Lung (tissue), 12 donors: ENCODE measurements around the gene LPCAT1. TPM values are rescaled to one million over a fixed set of nuclear protein-coding genes. Genes with fewer than 3 reads are reported as not detected.
A peak's percentile ranks its signal among the peaks of the same experiment; 100 is the strongest.

Experiments used
- ATAC-seq: fragments of 200-7000 bp; cut with Tn5 transposase; one replicate; pipeline ENCODE4 v1.9.1; 2020; ENCODE audit warnings: moderate number of reproducible peaks; ENCODE audit not compliant: insufficient read depth, low FRiP score
- DNase-seq, 3 donors: peaks; one replicate each; pipeline ENCODE4 v3.0.0-alpha.2; 2013 to 2017
- H3K27ac ChIP-seq, 2 donors: one replicate each; pipeline ENCODE4 v1.5.1; 2013; ENCODE audit warnings: mild to moderate bottlenecking in 2 of 2, moderate library complexity in 2 of 2, control low read depth in 1 of 2, inconsistent platforms in 1 of 2, low read depth in 1 of 2, low read length in 1 of 2
- H3K27me3 ChIP-seq, 3 donors: one replicate each; pipeline ENCODE4 v1.5.1; 2013; ENCODE audit warnings: low read length in 2 of 3; ENCODE audit not compliant: control insufficient read depth in 3 of 3, insufficient read depth in 3 of 3
- H3K36me3 ChIP-seq, 4 donors: one replicate each; pipeline ENCODE4 v1.5.1; 2013; ENCODE audit warnings: low read length in 4 of 4, mild to moderate bottlenecking in 1 of 4, moderate library complexity in 1 of 4; ENCODE audit not compliant: control insufficient read depth in 4 of 4, insufficient read depth in 4 of 4
- H3K4me1 ChIP-seq, 5 donors: one replicate each; pipeline ENCODE4 v1.5.1; 2013; ENCODE audit warnings: low read length in 5 of 5, mild to moderate bottlenecking in 2 of 5, moderate library complexity in 1 of 5; ENCODE audit not compliant: control insufficient read depth in 5 of 5, insufficient read depth in 5 of 5
- H3K4me3 ChIP-seq: one replicate; pipeline ENCODE4 v1.5.1; 2013; ENCODE audit warnings: mild to moderate bottlenecking, control low read depth, moderate library complexity
- H3K9ac ChIP-seq, 2 donors: one replicate each; pipeline ENCODE4 v1.5.1; 2013; ENCODE audit warnings: low read length in 2 of 2, control low read depth in 1 of 2; ENCODE audit not compliant: insufficient read depth in 1 of 2
- H3K9me3 ChIP-seq, 4 donors: one replicate each; pipeline ENCODE4 v1.5.1; 2013; ENCODE audit warnings: low read length in 3 of 4, mild to moderate bottlenecking in 1 of 4, moderate library complexity in 1 of 4; ENCODE audit not compliant: control insufficient read depth in 4 of 4, insufficient read depth in 3 of 4
- WGBS, 2 donors: extraction: QIAGEN DNeasy Blood & Tissue Kit; methylation state at CpG; one replicate each; pipeline ENCODE4 v1.1.7; 2013; 5-methylcytosine and 5-hydroxymethylcytosine counted together
- polyA plus RNA-seq, 2 donors: library from polyadenylated mRNA; stranded (reverse); fragments of 200-250 nt; gene quantifications; one replicate each; pipeline ENCODE4 v1.2.1, GENCODE V29; 2013
- total RNA-seq, 2 donors: library from RNA; depleted of rRNA in 1 of 2; stranded (reverse); fragments of >200 nt in 1 of 2; gene quantifications; one replicate each; pipeline ENCODE4 v1.2.1, GENCODE V29; 2014 to 2021
- TF ChIP-seq, protein P1 (sequence below): IDR thresholded peaks from 2 replicates; pipeline ENCODE4 v1.5.1; 2012; ENCODE audit warnings: mild to moderate bottlenecking; ENCODE audit errors: control extremely low read depth, extremely low read depth
- donor health status: control.
- donor health status: control.
- donor health status: Bipolar disorder and iron deficiency.
- donor health status: healthy.
- donor health status: DM: yes; HTN: yes; CAD: no.

LPCAT1 gene
- total and polyA plus RNA-seq, 4 donors: 198 to 669 (median 443) TPM

GRCh38 chr5:1511651-1512540 is 11.9 kb downstream of the LPCAT1 start:
- peaks cover 0 to 33% (median 3%) of the 10 kb centered on the region in 4 donors for H3K36me3 ChIP-seq
- peaks cover 0 to 29% (median 24%) of the 10 kb centered on the region in 5 donors for H3K4me1 ChIP-seq
- peak in 1 of 3 donors; percentile 11 for DNase-seq

GRCh38 chr5:1511048-1511447 is 12.7 kb downstream of the LPCAT1 start:
- Histone ChIP-seq H3K27ac (no peak overlapping the region), H3K27me3 (no peaks in the 10 kb centered on the region), H3K9ac (no peak overlapping the region), H3K4me3 (no peak overlapping the region), H3K36me3 (peaks cover 0 to 33% (median 3%) of the 10 kb centered on the region in 4 donors), H3K4me1 (peaks cover 0 to 32% (median 21%) of the 10 kb centered on the region in 5 donors), H3K9me3 (no peaks in the 10 kb centered on the region)
- ATAC-seq (no peak), DNase-seq (peak in 1 of 3 donors; percentile 7)
- WGBS, 2 donors: 93 to 98% methylated on average over 20 of the region's 20 CpGs
- TF ChIP-seq, protein P1, sequence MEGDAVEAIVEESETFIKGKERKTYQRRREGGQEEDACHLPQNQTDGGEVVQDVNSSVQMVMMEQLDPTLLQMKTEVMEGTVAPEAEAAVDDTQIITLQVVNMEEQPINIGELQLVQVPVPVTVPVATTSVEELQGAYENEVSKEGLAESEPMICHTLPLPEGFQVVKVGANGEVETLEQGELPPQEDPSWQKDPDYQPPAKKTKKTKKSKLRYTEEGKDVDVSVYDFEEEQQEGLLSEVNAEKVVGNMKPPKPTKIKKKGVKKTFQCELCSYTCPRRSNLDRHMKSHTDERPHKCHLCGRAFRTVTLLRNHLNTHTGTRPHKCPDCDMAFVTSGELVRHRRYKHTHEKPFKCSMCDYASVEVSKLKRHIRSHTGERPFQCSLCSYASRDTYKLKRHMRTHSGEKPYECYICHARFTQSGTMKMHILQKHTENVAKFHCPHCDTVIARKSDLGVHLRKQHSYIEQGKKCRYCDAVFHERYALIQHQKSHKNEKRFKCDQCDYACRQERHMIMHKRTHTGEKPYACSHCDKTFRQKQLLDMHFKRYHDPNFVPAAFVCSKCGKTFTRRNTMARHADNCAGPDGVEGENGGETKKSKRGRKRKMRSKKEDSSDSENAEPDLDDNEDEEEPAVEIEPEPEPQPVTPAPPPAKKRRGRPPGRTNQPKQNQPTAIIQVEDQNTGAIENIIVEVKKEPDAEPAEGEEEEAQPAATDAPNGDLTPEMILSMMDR: no peak

More at GRCh38 chr5:1511651-1512540, 11.9 kb downstream of the LPCAT1 start:
- no peak overlapping the region for H3K9ac ChIP-seq
- no peaks in the 10 kb centered on the region for H3K9me3 ChIP-seq
- TF ChIP-seq, protein P1: no peak
- no peaks in the 10 kb centered on the region for H3K27me3 ChIP-seq
- ATAC-seq: no peak
- 85 to 88% methylated on average over 18 to 21 of the region's 21 CpGs for WGBS, 2 donors
- no peak overlapping the region for H3K4me3 ChIP-seq
- H3K27ac ChIP-seq: no peak overlapping the region

GRCh38 chr5:1510631-1511030 is 13.1 kb downstream of the LPCAT1 start:
- H3K36me3 ChIP-seq: peaks cover 0 to 33% (median 3%) of the 10 kb centered on the region in 4 donors

More at GRCh38 chr5:1510631-1511030, 13.1 kb downstream of the LPCAT1 start:
- Histone ChIP-seq H3K4me1 (peaks cover 0 to 32% (median 20%) of the 10 kb centered on the region in 5 donors), H3K9me3 (no peaks in the 10 kb centered on the region), H3K4me3 (no peak overlapping the region), H3K27ac (no peak overlapping the region), H3K9ac (no peak overlapping the region), H3K27me3 (no peaks in the 10 kb centered on the region)
- TF ChIP-seq, protein P1: no peak
- WGBS, 2 donors: 90 to 96% methylated on average over 11 of the region's 11 CpGs
- ATAC-seq (no peak), DNase-seq (peak in 1 of 3 donors; percentile 8)
